NCI-H460 (cell line): ENCODE results near the gene MPP7. TPM values are rescaled to one million over a fixed set of nuclear protein-coding genes. Genes with fewer than 3 reads are reported as not detected.

Source experiments
- DNase-seq: peaks from one replicate; pipeline ENCODE4 v3.0.0-alpha.2; 2016; ENCODE audit warnings: low read depth; ENCODE audit errors: extremely low read depth
- total RNA-seq: library from RNA; depleted of rRNA; stranded (reverse); fragments of >200 nt; shearing (Covaris generic); gene quantifications from 2 replicates; pipeline ENCODE4 v1.2.3, GENCODE V29; 2014

MPP7 gene
- total RNA-seq, 1 experiment from 2014 or later: 0.20 TPM

DNA sequence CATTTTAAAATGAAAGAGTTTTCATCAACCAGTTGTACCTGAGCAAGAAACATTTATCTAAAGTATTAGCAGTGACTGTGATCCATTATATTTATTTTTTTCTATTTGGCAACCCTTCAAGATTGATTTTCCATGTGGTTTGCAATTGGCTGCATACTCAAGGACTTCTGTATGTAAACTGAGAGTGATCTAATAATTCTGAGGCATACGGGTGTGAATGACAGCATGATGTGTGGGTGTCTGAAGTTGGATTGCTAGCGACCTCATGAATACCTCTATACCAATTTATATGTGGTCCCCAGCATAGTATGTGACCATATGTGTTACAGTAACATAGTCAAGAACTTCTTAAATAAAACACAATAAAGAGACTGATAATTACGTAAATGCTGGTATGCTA, 8.2 kb upstream of the MPP7 start:
- no peak for DNase-seq

GRCh38 chr10:28307267-28307666, 4.4 kb upstream of the MPP7 start:
- no peak for DNase-seq

- no peak for DNase-seq
These were observed 2.7 kb upstream of the MPP7 start for GRCh38 chr10:28305553-28305952.

GRCh38 chr10:28304032-28304571, 1.2 kb upstream of the MPP7 start:
- DNase-seq: no peak

- DNase-seq: no peak
These were observed 739 bp downstream of the MPP7 start for GRCh38 chr10:28302012-28302637.

DNA sequence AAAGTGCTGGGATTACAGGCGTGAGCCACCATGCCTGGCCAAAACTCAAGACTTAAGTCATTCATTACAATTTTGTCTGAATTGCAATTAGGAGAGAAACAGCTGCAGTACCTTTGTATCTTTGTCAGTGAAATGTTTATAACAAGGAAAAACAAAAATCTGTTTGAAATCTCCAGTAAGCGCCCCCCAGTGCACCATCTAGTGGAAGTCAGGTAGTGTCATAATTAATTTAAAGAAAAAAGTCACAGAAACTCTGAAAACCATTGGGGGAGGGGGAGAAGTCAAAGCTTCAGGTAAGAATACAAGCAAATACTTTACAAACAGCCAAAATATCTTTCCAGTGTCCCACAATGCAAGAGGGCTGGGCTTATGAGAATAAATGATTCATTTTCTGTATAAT, 2.8 kb downstream of the MPP7 start:
- no peak for DNase-seq

DNA sequence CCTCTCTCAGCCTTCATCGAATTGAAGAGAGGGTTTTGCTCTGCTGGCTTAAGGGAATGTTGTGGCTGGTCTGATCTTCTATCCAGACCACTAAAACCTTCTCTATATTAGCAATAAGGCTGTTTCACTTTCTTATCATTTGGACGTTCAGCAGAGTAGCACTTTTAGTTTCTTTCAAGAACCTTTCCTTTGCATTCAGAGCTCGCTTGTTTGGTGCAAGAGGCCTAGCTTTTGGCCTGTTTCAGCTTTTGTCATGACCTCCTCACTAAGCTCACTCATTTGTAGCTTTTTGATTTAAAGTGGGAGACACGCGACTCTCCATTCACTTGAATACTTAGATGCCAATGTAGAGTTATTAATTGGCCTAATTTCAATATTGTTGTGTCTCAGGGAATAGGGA, 3.9 kb downstream of the MPP7 start:
- DNase-seq: no peak

DNA sequence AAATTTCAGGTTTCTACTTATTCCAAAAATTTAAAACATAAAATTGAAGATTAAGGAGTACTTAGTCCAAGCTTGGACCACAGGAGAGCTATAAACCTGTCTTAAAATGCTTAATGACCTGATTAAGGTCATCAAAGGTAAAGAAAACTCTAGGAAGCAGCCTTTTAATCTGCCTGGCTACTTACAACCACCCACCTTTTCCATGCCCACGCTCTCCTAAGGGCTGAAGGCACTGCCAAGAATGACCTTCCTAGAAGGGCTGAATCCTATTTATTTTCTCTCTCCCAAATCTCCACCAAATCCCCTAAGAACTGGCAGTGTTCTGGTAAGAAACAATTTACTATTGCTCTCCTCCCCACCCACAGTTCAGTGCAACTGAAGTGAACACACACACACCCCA, 6.8 kb downstream of the MPP7 start:
- DNase-seq: no peak

DNA sequence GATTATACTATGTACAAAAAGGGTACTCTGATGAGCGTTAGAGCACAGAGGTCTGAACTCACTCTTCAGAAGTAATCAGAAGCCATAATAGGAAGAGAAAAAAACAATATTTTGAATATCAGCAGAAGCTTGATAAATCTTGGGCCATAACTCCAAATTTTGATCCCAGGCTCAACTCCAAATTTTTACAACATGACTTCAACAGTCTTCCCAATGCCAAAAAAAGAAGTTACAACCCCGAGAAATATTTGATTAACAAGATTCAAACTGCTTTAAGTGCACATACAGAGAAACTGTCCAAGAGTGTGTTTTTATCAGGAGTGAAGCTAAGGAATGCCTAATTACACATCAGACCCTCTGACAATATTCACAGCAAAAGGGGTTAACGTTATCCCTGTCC, 7.5 kb downstream of the MPP7 start:
- DNase-seq: no peak

GRCh38 chr10:28294809-28295208, 8.1 kb downstream of the MPP7 start:
- DNase-seq: no peak

DNA sequence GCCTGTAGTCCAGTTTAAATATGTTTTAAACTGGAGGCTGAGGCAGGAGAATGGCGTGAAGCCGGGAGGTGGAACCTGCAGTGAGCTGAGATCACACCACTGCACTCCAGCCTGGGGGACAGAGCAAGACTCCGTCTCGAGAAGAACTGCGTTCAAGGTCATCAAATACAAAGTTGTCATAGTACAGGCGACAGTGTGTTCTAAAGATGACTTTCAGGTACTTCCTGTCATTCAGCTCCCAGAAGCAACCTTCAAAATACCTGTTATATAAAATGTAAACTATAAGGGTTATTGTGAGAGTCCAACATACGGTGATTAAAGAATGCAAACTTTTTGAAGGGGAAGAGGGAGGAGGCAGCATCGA, 8.7 kb downstream of the MPP7 start:
- DNase-seq: no peak

- no peak for DNase-seq
These were observed 9.4 kb downstream of the MPP7 start for GRCh38 chr10:28293236-28294168.

- peak; percentile 5 for DNase-seq
These were observed 11.0 kb downstream of the MPP7 start for GRCh38 chr10:28291881-28292297.

DNA sequence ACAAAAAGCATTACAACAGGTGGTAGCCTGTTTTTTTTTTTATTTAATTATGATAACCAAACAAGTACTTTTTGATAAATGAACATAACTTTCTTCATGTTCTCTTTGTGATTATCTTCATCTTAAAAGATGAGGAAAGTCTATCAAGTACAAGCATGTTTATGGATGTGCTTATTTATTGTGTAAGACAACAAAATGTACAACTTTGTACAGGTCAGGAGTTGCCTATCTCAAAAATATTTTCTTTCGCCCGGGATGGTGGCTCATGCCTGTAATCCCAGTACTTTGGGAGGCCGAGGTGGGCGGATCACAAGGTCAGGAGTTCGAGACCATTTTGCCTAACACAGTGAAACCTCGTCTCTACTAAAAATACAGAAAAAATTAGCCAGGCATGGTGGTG, 17.0 kb downstream of the MPP7 start:
- no peak for DNase-seq

DNA sequence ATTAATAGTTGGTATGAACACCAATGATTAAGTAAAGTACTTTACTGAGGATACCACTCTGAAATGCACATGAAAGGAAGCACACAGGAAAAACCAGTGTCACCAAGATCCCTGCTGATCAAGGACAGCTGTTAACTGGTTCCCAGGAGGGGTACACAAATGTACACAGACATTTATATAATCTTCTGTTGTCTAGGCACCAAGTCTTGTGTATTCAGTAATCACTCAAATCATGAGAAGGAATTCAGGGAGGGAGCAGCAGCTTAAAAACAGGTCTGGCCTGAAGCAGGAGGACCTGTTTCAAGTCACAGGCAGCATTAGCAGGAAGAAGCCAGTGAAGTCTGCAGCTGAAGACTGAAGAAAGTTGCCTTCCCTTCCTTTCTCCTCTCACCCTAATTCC, 18.7 kb downstream of the MPP7 start:
- no peak for DNase-seq

DNA sequence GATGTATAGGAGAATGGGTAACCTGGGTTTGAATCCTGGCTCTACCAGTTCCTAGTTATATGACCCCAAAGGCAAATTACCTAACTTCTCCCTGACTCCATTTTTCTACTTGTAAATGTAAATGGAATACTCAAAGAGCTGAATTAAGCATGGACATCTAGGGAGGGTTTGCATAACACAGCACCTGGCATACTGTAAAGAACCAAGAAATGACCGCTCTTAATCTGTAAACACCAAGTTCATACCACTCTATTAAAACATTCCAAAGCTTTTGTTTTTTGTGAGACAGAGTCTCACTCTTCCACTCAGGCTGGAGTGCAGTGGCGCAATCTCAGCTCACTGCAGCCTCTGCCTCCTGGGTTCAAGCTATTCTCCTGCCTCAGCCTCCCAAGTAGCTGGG, 19.6 kb downstream of the MPP7 start:
- DNase-seq: no peak

DNA sequence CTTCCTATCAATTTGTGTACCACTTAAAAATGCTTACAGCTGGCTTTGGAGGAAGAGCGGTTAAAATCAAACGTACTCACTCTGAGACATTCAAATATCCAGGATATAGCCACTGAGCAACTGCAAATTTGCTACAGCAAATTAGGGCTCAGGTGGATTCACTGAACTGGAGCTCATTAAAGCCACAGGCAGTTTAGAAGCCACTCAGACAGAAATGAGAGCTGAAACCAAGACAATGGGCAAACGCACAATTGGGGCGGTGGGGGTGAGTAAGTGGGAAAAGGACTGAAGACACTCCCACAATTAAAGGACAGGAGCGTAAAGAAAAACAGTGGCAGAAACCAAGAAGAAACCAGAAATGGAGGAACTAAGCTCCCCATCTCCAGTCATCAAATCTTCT, 20.5 kb downstream of the MPP7 start:
- no peak for DNase-seq

- no peak for DNase-seq
These were observed 21.0 kb downstream of the MPP7 start for GRCh38 chr10:28281726-28282315.

- DNase-seq: no peak
These were observed 22.2 kb downstream of the MPP7 start for GRCh38 chr10:28280652-28281051.

- DNase-seq: no peak
These were observed 23.0 kb downstream of the MPP7 start for GRCh38 chr10:28279878-28280277.

- DNase-seq: no peak
These were observed 24.0 kb downstream of the MPP7 start for GRCh38 chr10:28278842-28279241.

- no peak for DNase-seq
These were observed 26.5 kb downstream of the MPP7 start for GRCh38 chr10:28276384-28276783.
